GM21360 (cell line): ENCODE measurements around the gene C5AR2.
A peak's percentile ranks its signal among the peaks of the same experiment; 100 is the strongest.
"Not testable (repeated sequence)": the region's sequence is repeated elsewhere in the genome, so short reads cannot be mapped to it uniquely, and the experiment has no call there.

Source experiments
- ATAC-seq: cut with Tn5 transposase; IDR thresholded peaks from one replicate; pipeline ENCODE4 v1.9.1; 2021; ENCODE audit warnings: mild to moderate bottlenecking, moderate library complexity; ENCODE audit not compliant: unreplicated experiment

The C5AR2 gene

DNA sequence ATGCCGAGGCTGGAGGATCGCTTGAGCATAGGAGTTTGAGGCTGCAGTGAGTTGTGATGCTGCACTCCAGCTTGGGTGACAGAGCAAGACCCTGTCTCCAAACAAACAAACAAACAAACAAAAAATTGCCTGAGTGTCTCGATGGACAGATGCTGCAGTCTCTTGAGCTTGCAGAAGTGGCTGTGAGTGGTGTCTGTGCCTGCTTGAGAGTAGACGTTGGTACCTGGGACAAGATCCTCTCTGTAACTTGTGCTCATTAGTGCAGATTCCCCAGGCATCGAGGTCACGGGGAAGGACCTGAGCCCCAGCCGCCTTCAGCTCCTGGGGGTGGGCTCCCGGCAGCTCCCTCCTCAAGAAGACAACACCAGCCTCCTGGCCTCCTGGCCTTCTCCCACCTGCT, 8.6 kb upstream of the C5AR2 start:
- ATAC-seq, result no peak

DNA sequence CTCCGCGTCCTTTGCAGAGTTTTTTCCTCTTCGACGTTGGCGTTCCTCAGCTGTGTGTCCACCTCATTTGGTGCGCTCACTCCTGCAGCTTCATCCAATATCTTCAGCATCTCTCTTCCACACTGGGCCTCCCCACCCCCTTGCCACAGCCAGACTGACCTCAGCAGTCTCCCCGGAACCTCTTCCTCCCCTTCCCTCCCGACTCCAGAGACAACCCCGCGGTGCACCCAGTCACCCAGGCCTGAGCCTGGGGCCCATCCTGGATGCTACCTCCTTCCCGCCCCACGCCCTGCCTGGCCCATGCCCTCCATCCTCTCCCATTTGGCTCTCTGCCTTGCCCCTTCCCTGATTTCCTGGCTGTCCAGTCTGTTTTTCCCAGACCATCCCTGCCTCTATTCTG, 8.1 kb upstream of the C5AR2 start:
- ATAC-seq, result no peak

DNA sequence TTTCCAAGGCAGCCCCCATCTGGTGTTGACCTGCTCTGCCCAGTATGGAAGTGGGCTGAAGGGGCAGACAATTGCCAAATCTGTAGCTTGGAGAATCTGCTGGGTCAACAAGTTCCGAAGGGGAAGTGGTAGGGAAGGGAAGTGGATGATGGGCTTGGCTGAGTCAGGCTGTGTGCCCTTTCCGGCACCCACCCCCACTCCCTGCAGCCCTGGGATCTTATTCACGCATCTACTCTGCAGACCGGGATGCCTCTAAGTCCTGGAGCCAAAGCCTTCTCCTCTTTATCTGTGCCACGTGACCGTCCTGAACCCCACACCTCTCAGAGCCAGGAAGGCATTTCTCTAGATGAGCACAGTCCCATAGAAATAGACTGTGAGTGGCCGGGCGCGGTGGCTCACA, 7.5 kb upstream of the C5AR2 start:
- no peak for ATAC-seq

DNA sequence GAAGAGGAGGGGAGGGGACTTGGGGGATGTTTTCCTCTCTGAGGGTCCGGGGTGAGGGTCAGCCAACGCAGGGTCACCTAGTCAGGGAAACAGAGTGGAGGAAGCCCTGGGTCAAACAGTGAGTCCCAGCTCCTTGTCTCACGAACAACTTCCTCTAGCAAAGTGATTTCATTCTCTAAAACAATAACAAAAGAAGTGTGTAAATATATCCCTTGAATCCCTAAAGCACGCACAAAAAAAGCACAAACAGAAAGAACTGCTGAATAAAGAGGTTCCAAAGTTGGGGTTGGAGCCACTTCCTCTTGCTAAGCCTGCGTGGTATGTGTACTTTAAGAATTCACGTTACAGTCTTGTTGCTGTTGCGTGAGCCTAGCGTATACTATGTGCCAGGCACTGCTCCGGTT, 1.5 kb upstream of the C5AR2 start:
- ATAC-seq, result no peak

DNA sequence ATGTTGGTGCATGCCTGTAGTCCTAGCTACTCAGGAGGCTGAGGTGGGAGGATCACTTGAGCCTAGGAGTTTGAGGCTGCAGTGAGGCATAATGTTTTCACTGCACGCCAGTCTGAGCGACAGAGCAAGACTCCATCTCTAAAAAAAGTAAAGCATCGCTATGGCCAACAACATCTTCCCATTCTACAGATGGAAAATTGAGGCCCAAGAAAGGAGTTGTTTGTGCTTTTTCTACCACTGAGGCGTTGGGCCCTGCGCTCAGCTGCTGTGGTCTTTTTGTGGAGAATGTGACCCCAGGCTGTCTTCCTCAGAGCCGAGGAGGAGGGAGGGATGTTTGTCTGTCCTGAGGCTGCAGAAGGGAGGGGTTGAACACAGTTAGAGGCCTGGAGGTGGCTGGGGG, 485 bp upstream of the C5AR2 start:
- ATAC-seq, result no peak

DNA sequence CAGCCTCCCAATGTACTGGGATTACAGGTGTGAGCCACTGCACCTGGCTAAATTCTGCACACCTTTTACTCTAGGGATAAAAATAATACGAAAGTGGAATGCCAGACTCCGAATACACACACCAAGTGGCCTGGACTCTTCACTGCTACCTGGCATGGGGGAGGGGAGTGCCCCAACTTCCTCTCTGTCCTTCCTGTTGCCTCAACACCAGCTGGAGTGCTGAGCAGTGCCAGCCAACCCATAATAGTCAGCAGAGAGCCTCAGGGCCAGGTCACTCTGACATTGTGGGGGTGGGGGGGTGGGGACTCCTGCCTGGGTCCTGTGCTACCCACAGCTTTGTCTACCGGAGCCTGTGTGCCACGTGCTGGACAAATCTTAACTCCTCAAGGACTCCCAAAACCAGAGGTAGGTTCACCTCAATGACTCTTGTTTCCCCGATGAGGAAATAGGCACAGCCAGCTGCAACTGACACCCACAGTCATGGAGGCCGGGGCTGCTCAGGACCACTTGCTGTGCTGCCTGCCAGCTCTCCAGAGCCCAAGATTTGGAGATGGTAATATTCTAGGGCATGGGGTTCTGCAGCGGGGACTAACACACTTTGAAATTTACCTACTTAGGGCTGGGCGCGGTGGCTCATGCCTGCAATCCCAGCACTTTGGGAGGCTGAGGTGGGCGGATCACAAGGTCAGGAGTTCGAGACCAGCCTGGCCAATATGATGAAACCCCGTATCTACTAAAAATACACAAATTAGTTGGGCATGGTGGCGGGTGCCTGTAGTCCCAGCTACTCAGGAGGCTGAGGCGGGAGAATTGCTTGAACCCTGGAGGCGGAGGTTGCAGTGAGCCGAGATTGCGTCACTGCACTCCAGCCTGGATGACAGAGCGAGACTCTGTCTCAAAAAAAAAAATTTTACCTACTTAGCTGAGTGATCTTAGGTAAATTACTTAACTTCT, 5.1 kb downstream of the C5AR2 start:
- not testable (repeated sequence) for ATAC-seq

DNA sequence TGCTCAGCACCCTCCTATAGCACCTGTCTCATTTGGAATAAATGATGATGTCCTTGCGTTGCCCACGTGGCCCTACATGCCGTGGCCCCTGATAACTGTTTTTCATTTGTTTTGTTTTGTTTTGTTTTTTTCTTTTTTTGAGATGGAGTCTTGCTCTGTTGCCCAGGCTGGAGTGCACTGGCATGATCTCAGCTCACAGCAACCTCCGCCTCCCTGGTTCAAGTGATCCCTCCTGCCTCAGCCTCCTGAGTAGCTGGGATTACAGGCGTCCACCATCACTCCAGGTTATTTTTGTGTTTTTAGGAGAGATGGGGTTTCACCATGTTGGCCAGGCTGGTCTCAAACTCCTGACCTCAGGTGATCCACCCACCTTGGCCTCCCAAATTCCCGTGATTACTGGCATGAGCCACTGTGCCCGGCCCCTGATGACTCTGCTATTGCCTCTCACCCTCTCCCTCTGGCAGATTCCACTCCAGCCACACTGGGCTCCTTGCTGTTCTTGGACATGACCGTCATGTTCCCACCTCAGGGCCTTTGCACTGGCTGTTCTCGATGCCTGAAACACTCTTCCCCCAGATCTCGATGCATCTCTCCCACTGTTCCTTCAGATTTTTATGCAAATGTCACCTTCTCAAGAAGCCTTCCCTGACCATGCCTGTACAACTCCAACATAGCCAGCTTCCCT, 7.4 kb downstream of the C5AR2 start:
- no peak for ATAC-seq

DNA sequence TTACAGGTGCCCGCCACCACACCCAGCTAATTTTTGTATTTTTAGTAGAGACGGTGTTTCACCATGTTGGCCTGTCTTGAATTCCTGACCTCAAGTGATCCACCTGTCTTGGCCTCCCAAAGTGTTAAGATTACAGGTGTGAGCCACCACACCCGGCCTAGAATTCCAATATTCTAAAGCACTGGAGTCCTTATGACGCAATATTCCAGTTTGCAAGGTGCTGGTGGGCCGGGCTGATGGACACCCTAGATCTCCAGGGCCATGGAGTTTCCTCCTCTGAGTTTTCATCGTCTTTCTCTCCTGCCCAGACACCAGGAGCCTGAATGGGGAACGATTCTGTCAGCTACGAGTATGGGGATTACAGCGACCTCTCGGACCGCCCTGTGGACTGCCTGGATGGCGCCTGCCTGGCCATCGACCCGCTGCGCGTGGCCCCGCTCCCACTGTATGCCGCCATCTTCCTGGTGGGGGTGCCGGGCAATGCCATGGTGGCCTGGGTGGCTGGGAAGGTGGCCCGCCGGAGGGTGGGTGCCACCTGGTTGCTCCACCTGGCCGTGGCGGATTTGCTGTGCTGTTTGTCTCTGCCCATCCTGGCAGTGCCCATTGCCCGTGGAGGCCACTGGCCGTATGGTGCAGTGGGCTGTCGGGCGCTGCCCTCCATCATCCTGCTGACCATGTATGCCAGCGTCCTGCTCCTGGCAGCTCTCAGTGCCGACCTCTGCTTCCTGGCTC, 8.7 kb downstream of the C5AR2 start:
- no peak for ATAC-seq

DNA sequence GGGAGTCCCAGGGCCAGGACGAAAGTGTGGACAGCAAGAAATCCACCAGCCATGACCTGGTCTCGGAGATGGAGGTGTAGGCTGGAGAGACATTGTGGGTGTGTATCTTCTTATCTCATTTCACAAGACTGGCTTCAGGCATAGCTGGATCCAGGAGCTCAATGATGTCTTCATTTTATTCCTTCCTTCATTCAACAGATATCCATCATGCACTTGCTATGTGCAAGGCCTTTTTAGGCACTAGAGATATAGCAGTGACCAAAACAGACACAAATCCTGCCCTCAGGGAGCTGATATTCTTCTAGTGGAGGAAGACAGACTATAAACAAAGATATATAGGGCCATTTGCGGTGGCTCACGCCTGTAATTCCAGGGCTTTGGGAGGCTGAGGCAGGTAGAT, 9.8 kb downstream of the C5AR2 start:
- no peak for ATAC-seq

DNA sequence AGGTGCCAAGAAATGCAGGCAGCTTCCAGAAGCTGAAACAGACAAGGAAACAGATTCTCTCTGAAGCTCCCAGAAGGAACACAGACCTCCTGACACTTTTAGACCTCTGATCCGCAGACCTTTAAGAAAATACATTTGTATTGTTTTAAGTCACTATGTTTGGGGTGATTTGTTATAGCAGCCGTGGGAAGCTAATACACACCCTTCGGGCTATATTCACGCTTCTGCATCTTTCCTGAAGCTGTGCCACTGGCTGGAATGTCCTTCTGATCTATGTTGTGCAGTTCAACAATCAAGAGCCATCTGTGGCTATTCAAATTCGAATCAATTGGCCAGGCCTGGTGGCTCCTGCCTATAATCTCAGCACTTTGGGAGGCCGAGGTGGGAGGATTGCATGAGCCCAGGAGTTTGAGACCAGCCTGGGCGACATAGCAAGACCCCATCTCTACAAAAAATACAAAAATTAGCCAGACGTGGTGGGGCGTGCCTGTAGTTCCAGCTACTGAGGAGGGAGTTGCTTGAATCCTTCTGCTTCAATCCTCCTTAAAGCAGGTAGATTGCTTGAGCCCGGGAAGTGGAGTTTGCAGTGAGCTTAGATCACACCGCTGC, 11.3 kb downstream of the C5AR2 start:
- no peak for ATAC-seq

DNA sequence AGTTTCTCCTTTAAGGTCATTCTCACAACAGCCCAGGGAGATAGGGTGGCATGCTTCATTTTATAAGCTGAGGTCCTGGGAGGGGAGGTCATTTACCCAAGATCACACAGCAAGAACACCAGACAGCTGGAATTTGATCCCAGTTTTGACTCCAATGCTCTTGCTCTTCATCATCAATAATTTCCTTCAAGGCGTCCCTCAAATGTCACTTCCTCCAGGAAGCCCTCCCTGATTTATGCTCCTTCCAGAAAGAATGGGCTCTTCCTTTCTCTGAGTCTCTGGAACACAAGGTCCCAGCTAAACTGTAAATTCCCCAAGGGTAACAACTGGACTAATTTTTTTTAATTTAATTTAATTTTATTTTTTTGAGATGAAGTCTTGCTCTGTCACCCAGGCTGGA, 12.4 kb downstream of the C5AR2 start:
- no peak for ATAC-seq

DNA sequence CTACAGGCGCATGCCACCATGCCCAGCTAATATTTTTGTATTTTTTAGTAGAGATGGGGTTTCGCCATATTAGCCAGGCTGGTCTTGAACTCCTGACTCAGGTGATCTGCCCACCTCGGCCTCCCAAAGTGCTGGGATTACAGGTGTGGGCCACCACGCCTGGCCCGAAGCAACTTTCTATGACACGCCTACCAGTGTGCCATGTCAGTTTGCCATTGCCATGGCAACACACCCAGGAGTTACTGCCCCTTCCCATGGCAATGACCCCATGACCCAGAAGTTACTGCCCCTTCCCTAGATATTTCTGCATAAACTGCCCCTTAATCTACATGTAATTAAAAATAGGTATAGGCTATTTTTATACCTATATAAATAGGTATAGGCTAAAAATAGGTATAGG, 14.0 kb downstream of the C5AR2 start:
- not testable (repeated sequence) for ATAC-seq

DNA sequence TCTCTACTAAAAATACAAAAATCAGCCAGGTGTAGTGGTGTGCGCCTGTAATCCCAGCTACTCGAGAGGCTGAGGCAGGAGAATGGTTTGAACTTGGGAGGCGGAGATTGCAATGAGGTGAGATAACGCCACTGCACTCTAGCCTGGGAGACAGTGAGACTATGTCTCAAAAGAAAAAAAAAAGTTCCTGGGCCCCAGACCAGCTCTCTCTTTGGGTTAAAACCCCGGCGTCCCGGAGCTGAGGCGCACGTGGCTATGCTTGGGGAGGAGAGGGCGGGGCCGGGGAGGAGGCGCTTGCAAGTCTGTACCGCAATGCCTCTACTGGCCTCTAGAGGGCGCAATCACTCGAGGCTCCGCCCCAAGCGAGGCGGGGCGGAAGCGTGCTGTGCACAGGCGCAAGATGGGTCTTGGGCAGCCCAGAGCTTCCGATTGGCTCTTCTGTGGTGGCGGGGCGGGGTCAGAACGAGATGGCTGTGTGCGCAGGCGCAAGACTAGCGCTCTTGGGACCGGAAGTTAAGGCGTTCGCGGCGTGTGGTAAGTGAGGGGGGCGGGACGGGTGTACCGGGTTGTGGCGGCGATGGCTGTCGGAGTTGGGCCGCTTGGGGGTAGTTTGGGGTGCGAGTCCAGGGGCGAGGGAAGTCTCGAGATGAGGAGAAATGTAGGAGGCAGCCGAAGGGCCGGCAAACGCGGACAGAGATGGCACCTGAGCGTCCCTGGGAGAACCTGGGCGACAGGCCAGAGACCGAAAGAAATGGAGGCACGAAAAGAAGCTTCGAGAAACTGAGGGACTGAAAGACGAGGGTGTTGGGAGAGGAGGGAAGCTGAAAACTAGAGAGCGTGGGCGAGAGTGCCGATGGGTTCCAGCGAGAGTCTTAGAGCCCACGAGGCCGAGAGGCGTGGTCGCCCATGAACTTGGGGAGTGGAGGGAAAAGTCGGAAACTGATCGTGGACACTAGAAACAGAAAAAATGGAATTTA, 17.1 kb downstream of the C5AR2 start, which contains the start of gene DHX34:
Gene DHX34, plus strand, starts transcription at position 497 of the 977 bp plus-strand sequence. CDS start 3,716 bp downstream, outside the sequence.
- peak; percentile 87 for ATAC-seq

DNA sequence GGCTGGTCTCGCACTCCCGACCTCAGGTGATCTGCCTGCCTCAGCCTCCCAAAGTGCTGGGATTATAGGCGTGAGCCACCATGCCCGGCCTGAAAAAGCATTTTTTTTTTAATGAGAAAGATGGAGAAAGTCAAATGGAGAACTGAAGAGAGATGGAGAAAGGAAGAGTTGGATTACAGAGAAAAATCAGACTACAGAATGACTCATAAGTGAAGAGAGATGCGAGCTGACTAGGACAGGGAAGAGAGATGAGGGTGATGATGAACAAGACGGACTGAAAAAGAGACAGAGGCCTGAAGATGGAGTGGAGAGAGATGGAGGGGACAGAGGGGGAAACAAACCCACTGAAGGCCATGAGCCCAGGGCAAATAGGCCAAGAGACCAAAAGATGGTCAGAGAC, 18.7 kb downstream of the C5AR2 start:
- ATAC-seq, result no peak

DNA sequence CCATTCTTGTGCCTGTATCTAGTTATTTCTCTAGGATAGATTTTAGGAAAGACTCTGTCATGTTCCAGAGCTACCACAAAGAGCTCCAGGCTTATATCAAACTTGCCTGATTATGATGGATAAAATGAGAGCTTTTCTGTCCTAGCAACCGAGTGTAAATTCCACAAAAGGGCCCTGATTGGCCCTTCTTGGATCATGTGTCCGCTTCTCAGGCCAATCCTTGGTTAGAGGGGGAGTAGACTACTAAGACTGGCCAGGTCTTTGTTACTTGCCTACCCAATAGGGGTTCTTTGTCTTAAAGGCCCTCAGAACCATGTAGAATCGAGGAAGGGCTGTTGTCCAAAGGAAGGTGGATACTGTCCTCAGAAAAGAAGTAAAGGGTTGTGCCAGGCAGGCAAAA, 19.6 kb downstream of the C5AR2 start:
- ATAC-seq, result no peak

DNA sequence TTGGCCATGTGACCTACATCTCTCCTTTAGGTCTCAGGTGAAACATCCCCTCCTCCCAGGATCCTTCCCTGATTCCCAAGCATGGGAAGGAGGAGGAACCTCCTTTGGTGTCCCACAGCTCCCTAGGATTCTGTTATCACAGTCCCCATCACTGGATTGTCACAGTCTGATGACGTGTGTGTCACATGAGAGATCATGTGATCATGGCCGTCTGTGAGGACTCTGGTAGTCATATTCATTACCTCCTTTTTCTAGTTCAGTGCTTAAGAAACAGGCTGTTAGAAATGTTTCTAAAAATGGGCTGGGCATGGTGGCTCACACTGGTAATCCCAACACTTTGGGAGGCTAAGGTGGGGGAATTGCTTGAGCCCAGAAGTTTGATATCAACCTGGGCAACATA, 20.1 kb downstream of the C5AR2 start:
- ATAC-seq, result no peak

DNA sequence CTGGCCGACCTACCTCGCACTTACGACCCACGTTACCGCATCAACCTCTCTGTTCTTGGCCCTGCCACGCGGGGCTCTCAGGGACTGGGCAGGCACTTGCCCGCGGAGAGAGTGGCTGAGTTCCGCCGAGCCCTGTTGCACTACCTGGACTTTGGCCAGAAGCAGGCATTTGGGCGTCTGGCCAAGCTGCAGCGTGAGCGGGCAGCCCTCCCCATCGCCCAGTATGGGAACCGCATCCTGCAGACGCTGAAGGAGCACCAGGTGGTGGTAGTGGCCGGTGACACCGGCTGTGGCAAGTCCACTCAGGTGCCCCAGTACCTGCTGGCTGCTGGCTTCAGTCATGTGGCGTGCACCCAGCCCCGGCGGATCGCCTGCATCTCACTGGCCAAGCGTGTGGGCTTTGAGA, 21.3 kb downstream of the C5AR2 start:
- no peak for ATAC-seq

DNA sequence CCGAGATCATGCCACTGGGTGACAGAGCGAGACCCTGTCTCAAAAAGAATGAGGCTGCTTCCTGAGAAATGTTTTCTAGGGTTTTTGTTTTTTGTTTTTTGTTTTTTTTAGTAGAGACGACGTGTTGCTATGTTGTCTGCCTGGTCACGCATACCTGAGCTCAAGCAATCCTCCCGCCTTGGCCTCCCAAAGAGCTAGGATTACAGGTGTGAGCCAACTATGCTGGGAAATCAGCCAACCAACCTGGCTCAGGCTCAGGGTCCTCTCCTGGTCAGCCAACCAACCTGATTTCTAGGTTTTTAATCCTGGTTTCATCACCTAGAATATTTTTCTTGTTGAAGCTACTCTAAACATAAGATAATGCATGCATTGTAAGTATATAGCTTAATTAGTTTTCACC, 24.9 kb downstream of the C5AR2 start:
- no peak for ATAC-seq

DNA sequence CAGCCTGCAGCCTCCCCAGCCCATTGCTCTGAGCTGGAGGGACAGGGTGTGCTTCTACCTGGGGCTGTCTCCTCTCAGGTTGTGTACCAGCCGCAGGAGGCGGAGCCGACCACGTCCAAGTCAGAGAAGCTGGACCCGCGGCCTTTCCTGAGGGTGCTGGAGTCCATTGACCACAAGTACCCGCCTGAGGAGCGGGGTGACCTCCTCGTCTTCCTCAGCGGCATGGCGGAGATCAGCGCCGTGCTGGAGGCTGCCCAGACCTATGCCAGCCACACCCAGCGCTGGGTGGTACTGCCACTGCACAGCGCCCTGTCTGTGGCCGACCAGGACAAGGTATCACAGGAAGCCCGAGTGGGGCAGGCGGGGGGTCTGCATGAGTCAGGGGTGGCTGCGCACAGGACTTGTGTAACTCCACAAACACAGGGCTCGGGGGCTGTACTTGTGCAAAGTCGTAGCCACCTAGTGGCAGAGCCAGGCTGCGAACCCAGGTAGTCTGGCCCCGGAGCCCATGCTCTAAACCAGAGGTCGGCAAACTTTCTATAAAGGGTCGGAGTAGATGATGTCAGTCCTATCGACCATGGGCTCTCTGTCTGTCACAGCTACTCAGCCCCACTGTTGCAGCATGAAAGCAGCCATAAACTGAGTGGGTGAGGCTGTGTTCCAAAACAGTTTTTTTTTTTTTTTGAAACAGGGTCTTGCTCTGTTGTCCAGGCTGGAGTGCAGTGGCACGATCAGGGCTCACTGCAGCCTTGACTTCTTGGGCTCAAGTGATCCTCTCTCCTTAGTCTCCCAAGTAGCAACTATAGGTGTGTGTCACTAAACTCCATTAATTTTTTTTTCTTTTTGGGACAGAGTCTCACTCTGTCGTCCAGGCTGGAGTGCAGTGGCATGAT, 26.1 kb downstream of the C5AR2 start:
- no peak for ATAC-seq
